Gastroesophageal sphincter (tissue), 4 donors: ENCODE measurements around the gene VWA3B. TPM values are rescaled to one million over a fixed set of nuclear protein-coding genes. Genes with fewer than 3 reads are reported as not detected.

Source experiments
- ATAC-seq: fragments of 150-250 bp; one replicate; pipeline ENCODE4 v1.9.1; 2016; ENCODE audit warnings: mild to moderate bottlenecking, moderate library complexity
- H3K27ac ChIP-seq, 4 donors: fragments of 200-600 bp; sonication (generic) in 3 of 4; 1 replicate in 3 of 4; 2 replicates in 1 of 4; pipeline ENCODE4 v1.5.1; 2016 to 2019
- H3K27me3 ChIP-seq: fragments of 200-600 bp; sonication (generic); one replicate; pipeline ENCODE4 v1.5.1; 2019
- H3K36me3 ChIP-seq, 2 donors: fragments of 200-600 bp; sonication (generic); one replicate each; pipeline ENCODE4 v1.5.1; 2019; ENCODE audit warnings: control low read depth in 1 of 2
- H3K4me1 ChIP-seq, 3 donors: fragments of 200-600 bp; sonication (generic); 1 replicate in 2 of 3; 2 replicates in 1 of 3; pipeline ENCODE4 v1.5.1; 2016 to 2019; ENCODE audit warnings: control low read depth in 2 of 3
- H3K4me3 ChIP-seq, 2 donors: fragments of 200-600 bp; sonication (generic); one replicate each; pipeline ENCODE4 v1.5.1; 2019; ENCODE audit warnings: mild to moderate bottlenecking in 1 of 2, moderate library complexity in 1 of 2
- H3K9me3 ChIP-seq, 3 donors: fragments of 200-600 bp; sonication (generic); one replicate each; pipeline ENCODE4 v1.5.1; 2017 to 2019; ENCODE audit warnings: control low read depth in 2 of 3
- CTCF ChIP-seq, 4 experiments: fragments of 200-600 bp in 2 of 4; fragments of 450-650 bp in 2 of 4; sonication (generic) in 1 of 4; IDR thresholded peaks; one replicate each; pipeline ENCODE4 v1.5.1; 2017 to 2019; ENCODE audit warnings: antibody characterized with exemption in 4 of 4, mild to moderate bottlenecking in 2 of 4, moderate library complexity in 2 of 4
- EP300 ChIP-seq: sonication (generic); formaldehyde crosslinking; IDR thresholded peaks from one replicate; pipeline ENCODE4 v1.6.1; 2017; ENCODE audit warnings: antibody characterized with exemption, mild to moderate bottlenecking
- POLR2A ChIP-seq, 2 donors: fragments of 450-650 bp; IDR thresholded peaks; one replicate each; pipeline ENCODE4 v1.6.1; 2017; ENCODE audit warnings: antibody characterized with exemption in 2 of 2, mild to moderate bottlenecking in 2 of 2, moderate library complexity in 1 of 2
- POLR2AphosphoS5 ChIP-seq: sonication (generic); formaldehyde crosslinking; IDR thresholded peaks from one replicate; pipeline ENCODE4 v1.6.1; 2017; ENCODE audit warnings: antibody characterized with exemption
- WGBS, 2 donors: methylation state at CpG; one replicate each; pipeline ENCODE4 v1.1.5; 2018; ENCODE audit warnings: low coverage in 1 of 2; 5-methylcytosine and 5-hydroxymethylcytosine counted together
- total RNA-seq, 4 donors: library from RNA; depleted of rRNA; stranded (reverse); fragments of >200 nt; gene quantifications; one replicate each; pipeline ENCODE4 v1.1.0, GENCODE V29; 2016

Gene VWA3B
- total RNA-seq, 4 donors from 2014 or later: not detected

- ATAC-seq: no peak
- peaks cover 0 to 22% (median 3%) of the 10 kb centered on the region in 3 donors for H3K4me1 ChIP-seq
- peak within 1 kb of the TSS in 2 of 4 donors; percentile 4 to 39 for H3K27ac ChIP-seq
- WGBS, 2 donors: 0% methylated on average over 9 of the region's 72 CpGs; no CpG with 5 or more reads in 1 of the 2 donors
- no peaks in the 10 kb centered on the region for H3K36me3 ChIP-seq
- TF ChIP-seq CTCF (IDR thresholded peaks at IDR 0.05): no peak
- TF ChIP-seq POLR2AphosphoS5: no peak
- no peak for TF ChIP-seq EP300
- no peak for TF ChIP-seq POLR2A (IDR thresholded peaks at IDR 0.05)
- H3K4me3 ChIP-seq: peak within 1 kb of the TSS in 1 of 2 donors; percentile 37
- H3K9me3 ChIP-seq: no peaks in the 10 kb centered on the region
- peaks cover 80% of the 10 kb centered on the region for H3K27me3 ChIP-seq
Observed at GRCh38 chr2:98346311-98347236, 259.6 kb downstream of the VWA3B start, which contains the start of gene CNGA3. TSS of gene CNGA3 (plus strand) at chr2:98346456. CDS start at chr2:98369976, 23,520 bp downstream.

GRCh38 chr2:98347298-98348065 lies 260.5 kb downstream of the VWA3B start:
- no peaks in the 10 kb centered on the region for H3K9me3 ChIP-seq
- TF ChIP-seq CTCF (IDR thresholded peaks at IDR 0.05): no peak
- no peak for TF ChIP-seq POLR2A (IDR thresholded peaks at IDR 0.05)
- TF ChIP-seq EP300: no peak
- no peak for TF ChIP-seq POLR2AphosphoS5
- WGBS, 2 donors: 15 to 18% methylated on average over 14 of the region's 54 CpGs
- ATAC-seq: no peak
- no peaks in the 10 kb centered on the region for H3K36me3 ChIP-seq
- peak overlapping the region in 1 of 2 donors; percentile 37 for H3K4me3 ChIP-seq
- H3K4me1 ChIP-seq: peaks cover 0 to 22% (median 3%) of the 10 kb centered on the region in 3 donors
- peaks cover 79% of the 10 kb centered on the region for H3K27me3 ChIP-seq
- H3K27ac ChIP-seq: no peak overlapping the region

GRCh38 chr2:98348066-98348561 lies 261.1 kb downstream of the VWA3B start:
- WGBS, 2 donors: 7 to 34% methylated on average over 6 to 7 of the region's 15 CpGs
- Histone ChIP-seq H3K4me1 (peaks cover 0 to 22% (median 3%) of the 10 kb centered on the region in 3 donors), H3K4me3 (no peak overlapping the region), H3K9me3 (no peaks in the 10 kb centered on the region), H3K27me3 (peaks cover 76% of the 10 kb centered on the region), H3K36me3 (no peaks in the 10 kb centered on the region), H3K27ac (no peak overlapping the region)
- no peak for TF ChIP-seq CTCF (IDR thresholded peaks at IDR 0.05)
- no peak for TF ChIP-seq POLR2AphosphoS5
- TF ChIP-seq EP300: no peak
- no peak for ATAC-seq

GRCh38 chr2:98350411-98350810 lies 263.4 kb downstream of the VWA3B start:
- no peak for TF ChIP-seq POLR2A (IDR thresholded peaks at IDR 0.05)
- TF ChIP-seq POLR2AphosphoS5: no peak
- no peak for TF ChIP-seq CTCF (IDR thresholded peaks at IDR 0.05)
- no peak for TF ChIP-seq EP300
- H3K4me3 ChIP-seq: no peak overlapping the region
- peaks cover 59% of the 10 kb centered on the region for H3K27me3 ChIP-seq
- no peak for ATAC-seq
- no peak overlapping the region for H3K27ac ChIP-seq
- H3K36me3 ChIP-seq: no peaks in the 10 kb centered on the region
- peaks cover 0 to 22% (median 3%) of the 10 kb centered on the region in 3 donors for H3K4me1 ChIP-seq
- H3K9me3 ChIP-seq: no peaks in the 10 kb centered on the region
- WGBS, 2 donors: 20 to 44% methylated on average over 1 of the region's 1 CpG
